Body of pancreas (tissue), 4 donors: ENCODE measurements around the gene SORCS1. TPM values are rescaled to one million over a fixed set of nuclear protein-coding genes. Genes with fewer than 3 reads are reported as not detected.

ENCODE experiments used
- ATAC-seq: fragments of 150-250 bp; one replicate; pipeline ENCODE4 v1.9.1; 2016
- DNase-seq, 4 donors: peaks; one replicate each; pipeline ENCODE4 v3.0.0-alpha.2; 2019
- H3K27ac ChIP-seq, 4 donors: fragments of 200-600 bp; sonication (generic); 1 replicate in 3 of 4; 2 replicates in 1 of 4; pipeline versions ENCODE4 v1.5.1 to v1.6.1; 2016 to 2019; ENCODE audit warnings: mild to moderate bottlenecking in 1 of 4, mixed read lengths in 1 of 4, moderate library complexity in 1 of 4
- H3K27me3 ChIP-seq, 2 donors: fragments of 200-600 bp; sonication (generic); one replicate each; pipeline ENCODE4 v1.6.0; 2016; ENCODE audit warnings: mild to moderate bottlenecking in 1 of 2
- H3K36me3 ChIP-seq, 2 donors: fragments of 200-600 bp; sonication (generic); replicated peaks in 1 of 2; 2 replicates each; pipeline ENCODE4 v1.5.1; 2016; ENCODE audit warnings: low read depth in 2 of 2; ENCODE audit not compliant: insufficient read depth in 1 of 2
- H3K4me1 ChIP-seq: fragments of 200-600 bp; sonication (generic); one replicate; pipeline ENCODE4 v1.6.0; 2016
- H3K4me3 ChIP-seq, 2 donors: fragments of 200-600 bp; sonication (generic); 1 replicate in 1 of 2; 2 replicates in 1 of 2; pipeline ENCODE4 v1.5.1; 2016 to 2019
- H3K9me3 ChIP-seq, 3 donors: fragments of 200-600 bp; sonication (generic); 1 replicate in 2 of 3; 2 replicates in 1 of 3; pipeline ENCODE4 v1.5.1; 2016
- POLR2A ChIP-seq, 3 donors: fragments of 450-650 bp; IDR thresholded peaks; one replicate each; pipeline ENCODE4 v1.6.1; 2016; ENCODE audit warnings: antibody characterized with exemption in 3 of 3, mild to moderate bottlenecking in 2 of 3
- WGBS, 2 donors: methylation state at CpG; one replicate each; pipeline ENCODE4 v1.1.5; 2017; 5-methylcytosine and 5-hydroxymethylcytosine counted together
- intact Hi-C: fragments of 100-400 bp; cut with DNase I; formaldehyde crosslinking; loops from one replicate; pipeline ENCODE4 v1.15.1; 2023
- total RNA-seq, 2 donors: library from RNA; depleted of rRNA; stranded (reverse); fragments of >200 nt; gene quantifications; one replicate each; pipeline ENCODE4 v1.1.0, GENCODE V29; 2016
- TF ChIP-seq, protein P1 (sequence below), 7 experiments: fragments of 450-650 bp in 4 of 7; fragments of 200-600 bp in 3 of 7; sonication (generic) in 3 of 7; IDR thresholded peaks; one replicate each; pipeline ENCODE4 v1.5.1; 2016 to 2019; ENCODE audit warnings: antibody characterized with exemption in 7 of 7

SORCS1 gene
- total RNA-seq, 2 donors from 2014 or later, result 1.3 to 6.0 TPM

- ATAC-seq (no peak), DNase-seq (no peak)
- Histone ChIP-seq H3K9me3 (no peaks in the 10 kb centered on the region), H3K27ac (no peak overlapping the region), H3K4me1 (no peaks in the 10 kb centered on the region), H3K4me3 (no peak overlapping the region), H3K36me3 (no peaks in the 10 kb centered on the region), H3K27me3 (no peaks in the 10 kb centered on the region)
- 54 to 61% methylated on average over 6 of the region's 6 CpGs for WGBS, 2 donors
- intact Hi-C loops, result no loop called here
- TF ChIP-seq, protein P1, sequence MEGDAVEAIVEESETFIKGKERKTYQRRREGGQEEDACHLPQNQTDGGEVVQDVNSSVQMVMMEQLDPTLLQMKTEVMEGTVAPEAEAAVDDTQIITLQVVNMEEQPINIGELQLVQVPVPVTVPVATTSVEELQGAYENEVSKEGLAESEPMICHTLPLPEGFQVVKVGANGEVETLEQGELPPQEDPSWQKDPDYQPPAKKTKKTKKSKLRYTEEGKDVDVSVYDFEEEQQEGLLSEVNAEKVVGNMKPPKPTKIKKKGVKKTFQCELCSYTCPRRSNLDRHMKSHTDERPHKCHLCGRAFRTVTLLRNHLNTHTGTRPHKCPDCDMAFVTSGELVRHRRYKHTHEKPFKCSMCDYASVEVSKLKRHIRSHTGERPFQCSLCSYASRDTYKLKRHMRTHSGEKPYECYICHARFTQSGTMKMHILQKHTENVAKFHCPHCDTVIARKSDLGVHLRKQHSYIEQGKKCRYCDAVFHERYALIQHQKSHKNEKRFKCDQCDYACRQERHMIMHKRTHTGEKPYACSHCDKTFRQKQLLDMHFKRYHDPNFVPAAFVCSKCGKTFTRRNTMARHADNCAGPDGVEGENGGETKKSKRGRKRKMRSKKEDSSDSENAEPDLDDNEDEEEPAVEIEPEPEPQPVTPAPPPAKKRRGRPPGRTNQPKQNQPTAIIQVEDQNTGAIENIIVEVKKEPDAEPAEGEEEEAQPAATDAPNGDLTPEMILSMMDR (IDR thresholded peaks at IDR 0.05), result no peak
- no peak for TF ChIP-seq POLR2A (IDR thresholded peaks at IDR 0.05)
Measured at GRCh38 chr10:106625751-106626150, 538.8 kb downstream of the SORCS1 start.

- Histone ChIP-seq H3K36me3 (no peaks in the 10 kb centered on the region), H3K9me3 (no peaks in the 10 kb centered on the region), H3K4me3 (no peak overlapping the region), H3K27ac (no peak overlapping the region), H3K4me1 (no peaks in the 10 kb centered on the region), H3K27me3 (no peaks in the 10 kb centered on the region)
- DNase-seq (no peak), ATAC-seq (no peak)
- 73 to 77% methylated on average over 1 of the region's 1 CpG for WGBS, 2 donors
- TF ChIP-seq, protein P1 (IDR thresholded peaks at IDR 0.05), result no peak
- no peak for TF ChIP-seq POLR2A (IDR thresholded peaks at IDR 0.05)
- intact Hi-C loops, result no loop called here
Measured at GRCh38 chr10:106619346-106619745, 545.2 kb downstream of the SORCS1 start.

GRCh38 chr10:106618646-106619045, 545.9 kb downstream of the SORCS1 start:
- DNase-seq (no peak), ATAC-seq (no peak)
- intact Hi-C loops, result no loop called here
- Histone ChIP-seq H3K4me1 (no peaks in the 10 kb centered on the region), H3K9me3 (no peaks in the 10 kb centered on the region), H3K4me3 (no peak overlapping the region), H3K27me3 (no peaks in the 10 kb centered on the region), H3K27ac (no peak overlapping the region), H3K36me3 (no peaks in the 10 kb centered on the region)
- TF ChIP-seq, protein P1 (IDR thresholded peaks at IDR 0.05), result no peak
- TF ChIP-seq POLR2A (IDR thresholded peaks at IDR 0.05), result no peak
- WGBS, 2 donors, result 42 to 45% methylated on average over 5 of the region's 5 CpGs

- H3K27ac ChIP-seq, result no peak overlapping the region
- intact Hi-C loops, result no loop called here
- no peak for ATAC-seq
- no peak overlapping the region for H3K4me3 ChIP-seq
- TF ChIP-seq, protein P1 (IDR thresholded peaks at IDR 0.05), result no peak
- 6 to 9% methylated on average over 3 of the region's 3 CpGs for WGBS, 2 donors
- H3K4me1 ChIP-seq, result no peaks in the 10 kb centered on the region
- H3K27me3 ChIP-seq, result no peaks in the 10 kb centered on the region
- no peak for DNase-seq
- no peaks in the 10 kb centered on the region for H3K9me3 ChIP-seq
- no peaks in the 10 kb centered on the region for H3K36me3 ChIP-seq
Measured at GRCh38 chr10:106615081-106615480, 549.4 kb downstream of the SORCS1 start.

DNA sequence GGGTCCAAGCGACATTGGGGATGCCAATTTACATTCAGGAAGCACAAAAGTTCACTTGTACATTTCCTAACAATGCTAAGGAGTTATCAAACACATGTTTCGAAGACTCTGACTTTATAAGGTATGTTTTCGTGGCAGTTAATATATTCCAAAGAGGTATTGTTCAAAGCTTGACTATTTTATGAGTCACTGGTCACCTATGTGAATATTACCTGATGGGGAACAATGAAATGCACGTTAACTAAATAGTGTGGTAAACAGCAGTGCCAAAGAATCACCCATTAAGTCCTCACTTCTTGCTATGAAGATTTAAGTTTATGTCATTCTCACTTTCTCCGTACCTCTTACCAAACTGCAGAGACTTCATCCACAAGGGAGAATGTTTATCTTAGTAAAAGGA, 550.2 kb downstream of the SORCS1 start:
- H3K4me3 ChIP-seq, result no peak overlapping the region
- TF ChIP-seq POLR2A (IDR thresholded peaks at IDR 0.05), result no peak
- TF ChIP-seq, protein P1 (IDR thresholded peaks at IDR 0.05), result no peak
- no peaks in the 10 kb centered on the region for H3K9me3 ChIP-seq
- DNase-seq (no peak), ATAC-seq (no peak)
- no peaks in the 10 kb centered on the region for H3K4me1 ChIP-seq
- WGBS, 2 donors, result 47 to 51% methylated on average over 5 of the region's 5 CpGs
- no peak overlapping the region for H3K27ac ChIP-seq
- H3K27me3 ChIP-seq, result no peaks in the 10 kb centered on the region
- H3K36me3 ChIP-seq, result no peaks in the 10 kb centered on the region
- intact Hi-C loops, result no loop called here
